B cell (primary cell): ENCODE data around the gene PMPCA.

Experiments
- EZH2 ChIP-seq: IDR thresholded peaks from 2 replicates; pipeline ENCODE4 v1.6.1; 2012; ENCODE audit warnings: borderline replicate concordance, low read depth, mild to moderate bottlenecking, moderate library complexity, low read length; ENCODE audit not compliant: insufficient read depth, poor library complexity, severe bottlenecking
- TF ChIP-seq, protein P1 (sequence below): fragments of 200-600 bp; IDR thresholded peaks from one replicate; pipeline ENCODE4 v1.8.0; 2022; ENCODE audit warnings: antibody characterized with exemption, mild to moderate bottlenecking

DNA sequence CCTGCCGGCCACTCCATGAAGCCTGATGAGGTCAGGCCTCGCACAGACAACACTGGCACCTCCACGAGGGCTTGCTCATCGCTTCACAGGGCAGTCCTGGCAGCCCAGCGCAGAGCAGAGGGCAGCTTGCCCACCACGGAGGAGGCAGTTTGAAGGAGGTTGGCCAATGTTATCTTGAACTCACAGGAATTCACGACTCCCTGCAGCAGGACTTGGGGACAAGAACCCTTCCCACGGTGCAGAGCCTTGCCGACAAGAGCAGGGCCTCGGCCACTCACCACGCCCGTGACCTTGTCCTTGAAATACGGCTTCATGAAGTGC lies 15.5 kb upstream of the PMPCA start:
- TF ChIP-seq, protein P1, sequence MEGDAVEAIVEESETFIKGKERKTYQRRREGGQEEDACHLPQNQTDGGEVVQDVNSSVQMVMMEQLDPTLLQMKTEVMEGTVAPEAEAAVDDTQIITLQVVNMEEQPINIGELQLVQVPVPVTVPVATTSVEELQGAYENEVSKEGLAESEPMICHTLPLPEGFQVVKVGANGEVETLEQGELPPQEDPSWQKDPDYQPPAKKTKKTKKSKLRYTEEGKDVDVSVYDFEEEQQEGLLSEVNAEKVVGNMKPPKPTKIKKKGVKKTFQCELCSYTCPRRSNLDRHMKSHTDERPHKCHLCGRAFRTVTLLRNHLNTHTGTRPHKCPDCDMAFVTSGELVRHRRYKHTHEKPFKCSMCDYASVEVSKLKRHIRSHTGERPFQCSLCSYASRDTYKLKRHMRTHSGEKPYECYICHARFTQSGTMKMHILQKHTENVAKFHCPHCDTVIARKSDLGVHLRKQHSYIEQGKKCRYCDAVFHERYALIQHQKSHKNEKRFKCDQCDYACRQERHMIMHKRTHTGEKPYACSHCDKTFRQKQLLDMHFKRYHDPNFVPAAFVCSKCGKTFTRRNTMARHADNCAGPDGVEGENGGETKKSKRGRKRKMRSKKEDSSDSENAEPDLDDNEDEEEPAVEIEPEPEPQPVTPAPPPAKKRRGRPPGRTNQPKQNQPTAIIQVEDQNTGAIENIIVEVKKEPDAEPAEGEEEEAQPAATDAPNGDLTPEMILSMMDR, result no peak
- TF ChIP-seq EZH2, result no peak
